Cortex of kidney (tissue), 1 donor: ENCODE measurements around the gene MICAL3.

Experiments used
- DNase-seq: peaks from one replicate; lab custom pipeline; 2025; lab: John Stamatoyannopoulos, UW

The MICAL3 gene

GRCh38 chr22:17791196-17791595 lies 233.2 kb downstream of the MICAL3 start:
- no peak for DNase-seq

GRCh38 chr22:17789379-17790200 lies 234.8 kb downstream of the MICAL3 start:
- no peak for DNase-seq

GRCh38 chr22:17788528-17789378 lies 235.6 kb downstream of the MICAL3 start:
- DNase-seq = no peak

- DNase-seq = no peak
These were observed 236.5 kb downstream of the MICAL3 start for GRCh38 chr22:17787716-17788330.

- no peak for DNase-seq
These were observed 237.1 kb downstream of the MICAL3 start for GRCh38 chr22:17787241-17787640.

GRCh38 chr22:17786435-17787161 lies 237.8 kb downstream of the MICAL3 start:
- DNase-seq = no peak

- DNase-seq = no peak
These were observed 238.9 kb downstream of the MICAL3 start for GRCh38 chr22:17785185-17786184.

- DNase-seq = no peak
These were observed 239.6 kb downstream of the MICAL3 start for GRCh38 chr22:17784776-17785175.

- no peak for DNase-seq
These were observed 240.4 kb downstream of the MICAL3 start for GRCh38 chr22:17783773-17784480.

- no peak for DNase-seq
These were observed 241.0 kb downstream of the MICAL3 start for GRCh38 chr22:17783312-17783711.

GRCh38 chr22:17782621-17783020 lies 241.7 kb downstream of the MICAL3 start:
- DNase-seq = no peak

- no peak for DNase-seq
These were observed 242.2 kb downstream of the MICAL3 start for GRCh38 chr22:17782158-17782557.

GRCh38 chr22:17781319-17782031 lies 242.9 kb downstream of the MICAL3 start:
- no peak for DNase-seq

GRCh38 chr22:17780741-17781318 lies 243.5 kb downstream of the MICAL3 start:
- DNase-seq = no peak

- no peak for DNase-seq
These were observed 244.1 kb downstream of the MICAL3 start for GRCh38 chr22:17780116-17780740.

GRCh38 chr22:17779286-17780115 lies 244.9 kb downstream of the MICAL3 start:
- DNase-seq = no peak

- DNase-seq = no peak
These were observed 245.9 kb downstream of the MICAL3 start for GRCh38 chr22:17778412-17778976.
